HepG2 (cell line): ENCODE measurements around the gene ACSM5. TPM values are rescaled to one million over a fixed set of nuclear protein-coding genes. Genes with fewer than 3 reads are reported as not detected.

Experiments used
- CEBPG ChIP-seq: IDR thresholded peaks from 2 replicates; pipeline ENCODE4 v1.6.1; 2016
- FLYWCH1 ChIP-seq: sonication (generic); formaldehyde crosslinking; IDR thresholded peaks from 2 replicates; pipeline ENCODE4 v1.8.1; 2023; ENCODE audit warnings: mild to moderate bottlenecking, missing genetic modification reagents
- FOXO1 ChIP-seq: sonication (generic); formaldehyde crosslinking; IDR thresholded peaks from 2 replicates; pipeline ENCODE4 v1.4.0; 2020; ENCODE audit warnings: missing genetic modification reagents
- HNRNPL ChIP-seq: fragments of 200-400 bp; formaldehyde crosslinking; IDR thresholded peaks from 2 replicates; pipeline ENCODE4 v1.6.1; 2017; ENCODE audit warnings: mild to moderate bottlenecking, low read depth, low read length
- IRX3 ChIP-seq: sonication (generic); formaldehyde crosslinking; IDR thresholded peaks from 2 replicates; pipeline ENCODE4 v1.8.1; 2023; ENCODE audit warnings: mild to moderate bottlenecking, low read depth, missing genetic modification reagents, borderline replicate concordance
- JUNB ChIP-seq: sonication (generic); formaldehyde crosslinking; IDR thresholded peaks from 2 replicates; pipeline ENCODE4 v1.8.0; 2022; ENCODE audit warnings: missing genetic modification reagents, mild to moderate bottlenecking, borderline replicate concordance
- PCBP2 ChIP-seq: fragments of 200-400 bp; formaldehyde crosslinking; optimal IDR thresholded peaks from 2 replicates; pipeline ENCODE3; 2018; ENCODE audit warnings: low read length, low read depth; ENCODE audit not compliant: poor library complexity, severe bottlenecking
- RBM22 ChIP-seq: fragments of 200-400 bp; formaldehyde crosslinking; optimal IDR thresholded peaks from 2 replicates; pipeline ENCODE3; 2017; ENCODE audit warnings: mild to moderate bottlenecking, low read length, moderate library complexity
- SOX5 ChIP-seq: IDR thresholded peaks from 2 replicates; pipeline ENCODE4 v1.6.1; 2016; ENCODE audit warnings: borderline replicate concordance
- SP2 ChIP-seq: sonication (generic); formaldehyde crosslinking; IDR thresholded peaks from 2 replicates; pipeline ENCODE4 v1.5.1; 2020; ENCODE audit warnings: mild to moderate bottlenecking, missing genetic modification reagents
- TBL1XR1 ChIP-seq: fragments of 150-350 bp; IDR thresholded peaks from 2 replicates; pipeline ENCODE4 v1.6.1; 2014; ENCODE audit warnings: borderline replicate concordance, low read length; ENCODE audit not compliant: partially characterized antibody
- U2AF2 ChIP-seq: fragments of 200-400 bp; formaldehyde crosslinking; IDR thresholded peaks from 2 replicates; pipeline ENCODE4 v1.6.1; 2017; ENCODE audit warnings: low read depth, mild to moderate bottlenecking, low read length
- ZBTB42 ChIP-seq: sonication (generic); formaldehyde crosslinking; IDR thresholded peaks from 2 replicates; pipeline ENCODE4 v1.5.0; 2020; ENCODE audit warnings: mild to moderate bottlenecking, missing genetic modification reagents
- ZFP1 ChIP-seq: IDR thresholded peaks from 2 replicates; pipeline ENCODE4 v1.6.1; 2016
- ZFX ChIP-seq: sonication (generic); formaldehyde crosslinking; IDR thresholded peaks from 2 replicates; pipeline ENCODE4 v1.4.0; 2020; ENCODE audit warnings: mild to moderate bottlenecking, low read depth, missing genetic modification reagents, moderate library complexity
- ZKSCAN1 ChIP-seq: fragments of 150-350 bp; IDR thresholded peaks from 2 replicates; pipeline ENCODE4 v1.6.1; 2014; ENCODE audit warnings: low read length
- ZMYM3 ChIP-seq: sonication (generic); formaldehyde crosslinking; IDR thresholded peaks from 2 replicates; pipeline ENCODE4 v1.5.1; 2020; ENCODE audit warnings: mild to moderate bottlenecking, missing genetic modification reagents
- ZNF224 ChIP-seq: sonication (generic); formaldehyde crosslinking; IDR thresholded peaks from 2 replicates; pipeline ENCODE4 v1.5.0; 2020; ENCODE audit warnings: mild to moderate bottlenecking, missing genetic modification reagents
- ZNF232 ChIP-seq: sonication (generic); formaldehyde crosslinking; IDR thresholded peaks from 2 replicates; pipeline ENCODE4 v1.4.0; 2020; ENCODE audit warnings: missing genetic modification reagents, borderline replicate concordance
- ZNF292 ChIP-seq: sonication (generic); formaldehyde crosslinking; IDR thresholded peaks from 2 replicates; pipeline ENCODE4 v1.8.1; 2022; ENCODE audit warnings: mild to moderate bottlenecking, low read depth, missing genetic modification reagents, borderline replicate concordance
- ZNF296 ChIP-seq: sonication (generic); formaldehyde crosslinking; conservative IDR thresholded peaks from 2 replicates; pipeline ENCODE4 v1.5.0; 2020; ENCODE audit warnings: mild to moderate bottlenecking, missing genetic modification reagents
- ZNF331 ChIP-seq: sonication (generic); formaldehyde crosslinking; IDR thresholded peaks from 2 replicates; pipeline ENCODE4 v1.4.0; 2020; ENCODE audit warnings: missing genetic modification reagents
- ZNF33A ChIP-seq: sonication (generic); formaldehyde crosslinking; IDR thresholded peaks from 2 replicates; pipeline ENCODE4 v1.5.1; 2020; ENCODE audit warnings: missing genetic modification reagents, mild to moderate bottlenecking, moderate library complexity, borderline replicate concordance
- ZNF33B ChIP-seq: sonication (generic); formaldehyde crosslinking; IDR thresholded peaks from 2 replicates; pipeline ENCODE4 v1.5.1; 2020; ENCODE audit warnings: mild to moderate bottlenecking, missing genetic modification reagents
- ZNF34 ChIP-seq: sonication (generic); formaldehyde crosslinking; IDR thresholded peaks from 2 replicates; pipeline ENCODE4 v1.4.0; 2020; ENCODE audit warnings: mild to moderate bottlenecking, missing genetic modification reagents, borderline replicate concordance
- ZNF552 ChIP-seq: sonication (generic); formaldehyde crosslinking; IDR thresholded peaks from 2 replicates; pipeline ENCODE4 v1.9.0; 2022; ENCODE audit warnings: missing genetic modification reagents, mild to moderate bottlenecking, borderline replicate concordance
- ZNF7 ChIP-seq: IDR thresholded peaks from 2 replicates; pipeline ENCODE4 v1.6.1; 2016; ENCODE audit warnings: missing biosample characterization, missing genetic modification reagents
- ZNF724P ChIP-seq: sonication (generic); formaldehyde crosslinking; IDR thresholded peaks from 2 replicates; pipeline ENCODE4 v1.8.0; 2022; ENCODE audit warnings: missing genetic modification reagents, borderline replicate concordance
- ZSCAN21 ChIP-seq: sonication (generic); formaldehyde crosslinking; IDR thresholded peaks from 2 replicates; pipeline ENCODE4 v1.8.0; 2022; ENCODE audit warnings: mild to moderate bottlenecking, missing genetic modification reagents, moderate library complexity, borderline replicate concordance
- polyA plus RNA-seq, 8 experiments: library from polyadenylated mRNA; depleted of rRNA in 3 of 8; stranded (reverse) in 7 of 8; unstranded in 1 of 8; fragments of >200 nt; fragmentation: Illumina TruSeq in 4 of 8; extraction: Trizol in 4 of 8; gene quantifications; 2 replicates each; pipeline versions ENCODE4 v1.2.1 to v1.2.3, GENCODE V29; 2011 to 2016; ENCODE audit warnings: low read depth in 4 of 8, missing spikeins in 1 of 8, mixed read lengths in 1 of 8; ENCODE audit not compliant: insufficient read depth in 1 of 8
- total RNA-seq, 5 experiments: library from RNA; depleted of rRNA; stranded (reverse); fragments of >200 nt; fragmentation: Illumina TruSeq; extraction: Trizol; gene quantifications; 2 replicates each; pipeline ENCODE4 v1.2.3, GENCODE V29; 2016; ENCODE audit warnings: low read depth in 1 of 5
- TF ChIP-seq, protein P1 (sequence below): IDR thresholded peaks from 2 replicates; pipeline ENCODE4 v1.6.1; 2016; ENCODE audit warnings: control low read depth
- TF ChIP-seq, protein P2 (sequence below): sonication (generic); formaldehyde crosslinking; IDR thresholded peaks from 2 replicates; pipeline ENCODE4 v1.4.0; 2020; ENCODE audit warnings: missing genetic modification reagents; ENCODE audit errors: not compliant biosample characterization

Gene ACSM5
- total and polyA plus RNA-seq, 2 of the 13 experiments (the other 11 are each of a cell fraction or from before 2014, with no cell fraction given) = 9.1 to 15.0 TPM

GRCh38 chr16:20424129-20424866 is 15.0 kb downstream of the ACSM5 start (continued):
- TF ChIP-seq HNRNPL (no peak), ZNF296 (CRISPR knock-in tag) (0 out of 2 replicates have a peak, but pooled peaks have one; percentile 32), ZNF33A (no peak), ZNF224 (CRISPR knock-in tag) (no peak), ZFP1 (CRISPR knock-in tag) (no peak), ZNF7 (CRISPR knock-in tag) (no peak), FLYWCH1 (CRISPR knock-in tag) (no peak), ZFX (no peak; the same call in 1 of the 2 replicates), CEBPG (CRISPR knock-in tag) (peak; percentile 43; the same call in 1 of the 2 replicates), ZBTB42 (CRISPR knock-in tag) (peak; percentile 77), ZNF292 (CRISPR knock-in tag) (peak; percentile 93; the same call in 1 of the 2 replicates), ZKSCAN1 (no peak), RBM22 (no peak), U2AF2 (no peak), ZNF552 (CRISPR knock-in tag) (no peak), PCBP2 (no peak), JUNB (CRISPR knock-in tag) (no peak), ZNF331 (CRISPR knock-in tag) (peak; percentile 80; the same call in 1 of the 2 replicates), ZMYM3 (CRISPR knock-in tag) (peak; percentile 91; the same call in 1 of the 2 replicates), ZSCAN21 (0 out of 2 replicates have a peak, but pooled peaks have one; percentile 37), ZNF34 (CRISPR knock-in tag) (no peak), IRX3 (CRISPR knock-in tag) (no peak), ZNF724P (CRISPR knock-in tag) (no peak), ZNF232 (CRISPR knock-in tag) (peak; percentile 75; the same call in 1 of the 2 replicates), ZNF33B (0 out of 2 replicates have a peak, but pooled peaks have one; percentile 32), SOX5 (CRISPR knock-in tag) (peak; percentile 83; the same call in 1 of the 2 replicates), SP2 (no peak), FOXO1 (peak; percentile 79), TBL1XR1 (no peak)
- TF ChIP-seq, protein P1, sequence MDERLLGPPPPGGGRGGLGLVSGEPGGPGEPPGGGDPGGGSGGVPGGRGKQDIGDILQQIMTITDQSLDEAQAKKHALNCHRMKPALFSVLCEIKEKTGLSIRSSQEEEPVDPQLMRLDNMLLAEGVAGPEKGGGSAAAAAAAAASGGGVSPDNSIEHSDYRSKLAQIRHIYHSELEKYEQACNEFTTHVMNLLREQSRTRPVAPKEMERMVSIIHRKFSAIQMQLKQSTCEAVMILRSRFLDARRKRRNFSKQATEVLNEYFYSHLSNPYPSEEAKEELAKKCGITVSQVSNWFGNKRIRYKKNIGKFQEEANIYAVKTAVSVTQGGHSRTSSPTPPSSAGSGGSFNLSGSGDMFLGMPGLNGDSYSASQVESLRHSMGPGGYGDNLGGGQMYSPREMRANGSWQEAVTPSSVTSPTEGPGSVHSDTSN (CRISPR knock-in tag) = peak; percentile 64; the same call in 1 of the 2 replicates
- TF ChIP-seq, protein P2, sequence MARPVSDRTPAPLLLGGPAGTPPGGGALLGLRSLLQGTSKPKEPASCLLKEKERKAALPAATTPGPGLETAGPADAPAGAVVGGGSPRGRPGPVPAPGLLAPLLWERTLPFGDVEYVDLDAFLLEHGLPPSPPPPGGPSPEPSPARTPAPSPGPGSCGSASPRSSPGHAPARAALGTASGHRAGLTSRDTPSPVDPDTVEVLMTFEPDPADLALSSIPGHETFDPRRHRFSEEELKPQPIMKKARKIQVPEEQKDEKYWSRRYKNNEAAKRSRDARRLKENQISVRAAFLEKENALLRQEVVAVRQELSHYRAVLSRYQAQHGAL (CRISPR knock-in tag) = no peak
